8988T (cell line): Measurements from ENCODE around the gene PIGN.
"Not testable (repeated sequence)": the region's sequence is repeated elsewhere in the genome, so short reads cannot be mapped to it uniquely, and the experiment has no call there.

Experiments used
- DNase-seq: peaks from one replicate; pipeline ENCODE4 v3.0.0; 2011

Gene PIGN

DNA sequence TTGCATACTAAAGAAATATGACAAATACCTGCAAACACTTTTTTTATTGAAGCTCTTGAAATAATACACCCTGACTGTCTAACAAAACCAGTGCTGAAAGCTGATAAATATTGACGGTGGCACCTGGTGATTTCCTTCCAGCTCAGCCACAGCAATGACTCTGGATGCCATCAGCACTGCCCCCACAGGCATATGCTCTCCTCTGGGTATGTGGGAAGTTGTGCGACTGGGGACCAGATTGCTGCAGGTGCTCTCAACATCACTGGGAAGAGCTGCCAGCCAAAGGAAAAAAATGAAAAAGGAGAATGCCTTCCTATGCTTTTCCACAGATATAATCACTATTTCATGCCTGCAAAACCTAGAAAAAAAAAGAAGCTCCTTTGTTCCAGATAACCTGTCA is 141.5 kb downstream of the PIGN start:
- DNase-seq, result no peak

DNA sequence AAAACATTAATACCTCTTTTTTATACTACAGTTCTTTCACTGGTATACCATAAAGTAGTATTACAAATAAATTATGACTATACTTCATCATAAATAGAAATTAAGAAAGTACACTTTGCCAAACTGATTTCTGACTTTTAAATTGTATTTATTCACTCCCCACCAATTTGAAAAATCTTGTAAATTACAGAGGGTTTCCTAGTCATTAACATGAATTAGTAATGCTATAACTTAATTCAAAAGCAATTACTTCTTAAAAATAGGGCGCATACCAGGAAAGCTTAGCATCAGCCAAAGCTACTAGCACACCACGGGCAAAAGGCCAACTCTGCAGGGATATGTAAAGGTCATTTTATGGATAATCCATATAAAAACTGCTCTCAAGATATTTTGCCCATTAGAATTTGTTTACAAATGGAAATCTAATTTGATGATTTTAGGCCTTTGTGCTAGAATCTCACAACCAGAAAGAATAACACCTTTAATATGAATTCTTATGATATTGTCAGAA is 142.3 kb downstream of the PIGN start:
- no peak for DNase-seq

DNA sequence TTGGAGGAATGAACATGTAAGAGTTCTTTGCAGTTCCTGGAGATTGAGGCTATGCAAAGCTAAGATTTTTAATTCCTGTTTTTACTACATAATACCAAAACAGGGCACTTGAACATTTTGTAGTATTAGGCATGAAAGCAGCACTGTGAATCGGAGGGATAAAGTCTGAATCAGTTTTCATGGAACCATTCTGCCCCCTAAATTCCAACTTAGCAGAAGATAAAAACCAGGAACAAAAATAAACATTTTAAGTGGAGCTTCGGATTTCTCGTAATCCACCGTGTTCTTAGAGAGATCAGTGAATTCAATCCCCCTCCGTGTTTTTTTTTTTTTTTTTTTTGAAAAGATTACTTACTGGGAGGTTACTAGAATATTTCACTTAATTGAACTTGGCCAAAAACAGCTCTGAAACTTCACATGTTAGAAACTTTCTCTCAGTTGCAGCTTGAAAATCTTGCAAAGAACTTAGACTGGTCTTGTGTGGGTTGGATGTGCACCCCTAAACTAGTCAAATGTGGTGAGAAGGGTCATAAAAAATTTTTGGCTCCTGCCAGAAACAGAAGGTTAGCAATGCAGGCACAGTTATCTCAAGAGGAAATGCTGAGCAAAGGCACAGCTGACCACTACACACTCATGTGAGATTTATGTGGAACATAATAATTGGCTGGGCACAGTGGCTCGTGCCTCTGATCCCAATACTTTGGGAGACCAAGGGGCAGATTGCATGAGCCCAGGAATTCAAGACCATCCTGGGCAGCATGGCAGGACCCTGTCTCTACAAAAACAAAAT is 148.7 kb downstream of the PIGN start:
- no peak for DNase-seq

DNA sequence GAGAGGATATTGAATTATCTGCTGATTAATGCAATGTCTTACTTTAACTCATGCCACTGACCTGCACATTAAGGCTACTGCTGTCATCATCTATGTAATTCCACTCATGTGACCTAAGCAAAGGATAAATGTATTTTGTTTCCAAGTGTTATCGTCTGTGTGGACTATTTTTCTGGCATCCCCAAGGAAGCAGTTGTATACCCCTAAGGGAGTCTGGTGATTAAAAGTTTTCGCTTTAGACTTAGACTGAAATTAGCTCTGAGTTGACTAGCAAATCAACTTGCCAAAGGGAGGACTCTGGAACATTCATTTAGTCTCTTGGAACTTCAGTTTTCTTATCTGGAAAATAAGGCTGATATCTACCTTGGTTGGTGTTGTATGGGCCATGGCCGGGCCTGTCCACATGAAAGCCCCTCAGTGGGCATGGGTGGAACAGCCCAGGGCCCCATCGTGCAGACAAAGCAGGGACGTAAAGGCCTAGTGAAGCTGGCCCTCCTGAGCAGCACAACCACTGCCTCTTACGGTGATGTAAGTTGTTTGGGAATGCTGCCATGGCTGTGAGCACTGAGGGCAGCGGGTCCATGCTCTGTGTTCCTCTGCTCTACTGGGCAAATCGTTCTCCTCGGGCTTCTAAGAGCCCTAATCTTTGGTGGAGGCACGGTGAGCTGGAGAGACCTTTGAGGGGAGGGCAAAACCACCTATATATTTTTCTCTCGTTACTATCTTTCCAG is 149.7 kb downstream of the PIGN start:
- DNase-seq, result no peak

DNA sequence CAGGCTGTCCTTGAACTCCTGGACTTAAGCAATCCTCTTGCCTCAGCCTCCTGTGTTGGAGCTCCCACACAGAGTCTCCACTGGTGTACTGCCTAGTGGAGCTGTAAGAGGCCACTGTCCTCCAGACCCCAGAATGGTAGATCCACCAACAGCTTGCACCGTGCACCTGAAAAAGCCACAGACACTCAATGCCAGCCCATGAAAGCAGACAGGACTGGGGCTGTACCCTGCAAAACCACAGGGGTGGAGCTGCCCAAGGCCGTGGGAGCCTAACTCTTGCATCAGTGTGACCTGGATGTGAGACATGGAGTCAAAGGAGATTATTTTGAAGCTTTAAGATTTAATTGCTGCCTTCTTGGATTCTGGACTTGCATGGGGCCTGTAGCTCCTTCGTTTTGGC is 152.6 kb downstream of the PIGN start:
- DNase-seq, result not testable (repeated sequence)

DNA sequence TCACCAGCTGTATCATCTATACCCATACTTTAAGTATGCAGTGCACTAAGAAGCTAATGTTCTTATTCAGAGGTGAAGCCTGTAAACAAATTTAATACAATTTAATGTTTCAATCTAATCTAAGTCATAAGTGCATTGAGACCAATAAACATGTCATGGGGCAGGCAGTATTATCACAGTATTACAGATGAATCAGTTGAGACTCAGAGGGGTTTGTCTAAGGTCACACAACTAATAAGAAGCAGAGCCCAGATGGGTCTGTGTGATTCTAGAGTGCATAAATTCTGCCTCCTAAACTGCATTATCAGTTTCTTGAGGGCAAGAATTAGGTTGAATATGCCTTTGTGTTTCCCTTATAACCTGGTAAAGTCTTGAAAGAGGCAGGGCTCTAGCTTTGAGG is 153.1 kb downstream of the PIGN start:
- no peak for DNase-seq

DNA sequence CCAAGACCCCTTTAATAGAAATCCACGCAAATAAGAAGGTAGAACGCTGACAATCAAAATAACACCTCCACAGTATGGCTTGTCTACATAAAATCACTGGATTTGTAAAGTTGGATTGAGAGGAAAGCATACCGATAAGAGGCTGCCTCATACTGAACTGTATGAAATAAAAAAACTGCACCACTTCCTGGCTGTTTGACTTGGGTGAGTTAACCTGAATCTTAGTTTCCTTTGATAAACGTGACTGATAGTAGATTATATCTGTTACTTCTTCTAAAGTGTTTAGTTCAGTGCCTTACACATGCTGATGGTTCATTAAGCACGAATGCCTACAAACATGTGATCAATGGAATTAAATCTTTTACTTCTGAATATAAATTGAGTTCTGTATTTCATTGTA is 153.6 kb downstream of the PIGN start:
- DNase-seq, result no peak

DNA sequence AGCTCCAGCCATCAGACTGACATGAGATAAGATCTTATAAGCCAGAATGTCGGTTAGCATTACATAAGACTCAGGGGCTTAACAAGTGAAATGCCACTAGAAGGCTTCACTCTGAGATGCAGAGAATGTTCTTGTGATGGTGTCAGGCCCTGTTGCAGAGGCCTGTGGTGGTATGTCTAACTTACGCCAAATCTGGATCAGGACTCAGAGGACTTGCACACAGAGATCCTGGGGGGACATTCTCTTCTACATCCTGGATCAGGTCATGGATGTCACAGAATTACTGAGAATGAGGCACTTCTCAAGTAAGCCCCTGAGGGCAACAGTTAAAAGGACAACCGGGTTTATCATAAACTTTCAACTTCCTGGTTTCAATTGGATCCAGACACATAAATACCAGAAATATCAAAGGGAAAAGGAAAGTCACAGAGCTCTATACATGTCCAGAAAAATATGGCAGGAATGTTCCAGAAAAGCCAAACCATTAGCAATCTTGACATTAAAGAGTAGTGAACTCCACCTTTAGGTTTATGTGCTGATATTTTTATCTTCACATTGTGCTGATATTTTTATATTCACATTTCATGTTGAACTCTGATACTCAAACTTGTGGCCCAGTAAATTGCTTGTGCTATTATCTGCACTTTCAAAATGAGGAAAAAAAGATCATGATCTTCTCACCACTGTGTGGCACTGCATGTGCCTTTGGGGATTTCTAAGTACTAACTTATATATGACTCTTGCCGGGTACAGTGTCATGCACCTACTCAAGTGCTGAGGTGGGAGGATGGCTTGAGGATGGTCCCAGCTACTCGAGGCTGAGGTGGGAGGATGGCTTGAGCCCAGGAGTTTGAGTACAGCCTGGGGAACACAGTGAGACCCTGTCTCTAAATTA is 156.5 kb downstream of the PIGN start:
- DNase-seq, result no peak

DNA sequence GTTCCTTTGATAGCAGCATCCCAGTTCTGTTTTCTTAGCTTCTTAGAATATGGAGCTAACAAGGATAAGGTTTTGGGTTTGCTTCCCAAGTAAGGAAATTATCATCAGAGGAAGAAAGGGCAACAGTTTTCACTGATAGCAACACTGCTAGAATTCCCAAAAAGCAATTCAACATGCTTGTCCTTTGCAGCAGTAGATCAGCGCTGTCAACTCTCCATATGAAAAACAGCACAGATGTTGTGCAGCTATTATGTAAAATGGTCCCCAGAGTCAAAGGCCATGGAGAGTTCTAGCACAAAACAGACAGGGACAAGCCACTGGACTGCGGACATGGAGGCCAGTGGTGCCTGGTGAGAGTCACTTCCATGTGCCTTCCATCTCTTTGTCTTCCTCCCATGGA is 158.1 kb downstream of the PIGN start:
- no peak for DNase-seq

DNA sequence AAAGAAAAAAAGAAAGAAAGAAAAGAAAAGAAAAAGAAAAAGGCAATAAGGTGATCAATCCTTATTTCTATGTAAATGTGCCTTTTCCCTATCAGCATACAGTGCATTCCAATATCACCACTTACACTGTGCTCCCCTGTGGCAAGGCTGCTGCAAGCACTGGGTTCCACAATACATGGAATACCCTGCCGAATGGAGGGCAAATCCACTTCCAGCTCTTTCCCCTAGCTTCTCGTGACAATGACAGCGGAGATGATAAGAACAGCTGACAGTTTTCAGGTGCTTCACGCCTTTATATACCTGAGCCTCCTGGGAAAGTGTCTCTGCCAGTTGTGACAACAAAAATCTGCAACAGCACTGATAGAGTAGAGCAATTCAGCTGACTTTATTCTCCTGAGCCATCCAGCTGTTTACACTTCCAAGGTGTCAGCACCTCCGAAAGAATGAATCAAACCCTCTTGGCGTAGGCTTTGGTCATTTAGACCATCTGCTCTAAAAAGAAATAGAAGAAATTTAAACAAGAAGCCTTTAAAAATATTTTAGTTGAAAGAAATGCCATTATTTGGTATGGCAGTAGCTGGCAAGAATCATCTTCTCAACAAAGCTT is 158.8 kb downstream of the PIGN start:
- no peak for DNase-seq

DNA sequence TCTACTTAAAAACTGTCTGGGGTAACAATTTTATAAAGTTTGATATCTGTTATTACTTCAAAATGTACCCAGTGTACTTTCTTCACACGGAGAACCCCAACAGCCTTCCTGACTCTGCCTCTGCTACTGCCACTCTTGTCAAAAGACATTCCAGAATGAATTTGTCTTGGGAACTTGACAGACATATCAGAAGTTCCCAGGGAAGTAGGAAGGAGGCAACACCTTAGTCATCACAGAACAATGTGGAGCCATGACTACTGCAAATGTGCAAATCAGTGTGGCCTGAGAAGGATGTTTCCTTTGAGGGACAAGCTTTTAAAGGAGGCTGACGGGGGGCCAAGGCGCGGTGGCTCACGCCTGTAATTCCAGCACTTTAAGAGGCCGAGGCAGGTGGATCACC is 160.3 kb downstream of the PIGN start:
- peak; percentile 4 for DNase-seq

DNA sequence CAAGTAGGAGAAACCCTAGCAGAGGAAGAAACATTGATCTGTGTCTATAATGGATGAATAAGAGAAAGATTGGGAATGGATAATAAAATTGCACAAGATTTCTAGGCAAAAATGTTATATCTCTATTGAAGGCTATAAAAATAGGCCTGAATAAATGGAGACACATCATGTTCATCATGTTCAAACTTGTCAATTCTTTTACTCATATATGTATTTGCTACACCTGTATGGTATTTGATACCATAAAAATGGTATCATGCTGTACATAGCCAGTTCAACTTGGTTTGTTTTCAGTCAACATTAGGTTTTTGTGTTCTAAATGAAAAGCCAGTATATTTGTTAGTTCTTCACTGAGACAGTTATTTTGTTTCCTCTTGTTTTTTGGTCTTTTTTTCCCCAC is 161.9 kb downstream of the PIGN start:
- DNase-seq, result no peak

DNA sequence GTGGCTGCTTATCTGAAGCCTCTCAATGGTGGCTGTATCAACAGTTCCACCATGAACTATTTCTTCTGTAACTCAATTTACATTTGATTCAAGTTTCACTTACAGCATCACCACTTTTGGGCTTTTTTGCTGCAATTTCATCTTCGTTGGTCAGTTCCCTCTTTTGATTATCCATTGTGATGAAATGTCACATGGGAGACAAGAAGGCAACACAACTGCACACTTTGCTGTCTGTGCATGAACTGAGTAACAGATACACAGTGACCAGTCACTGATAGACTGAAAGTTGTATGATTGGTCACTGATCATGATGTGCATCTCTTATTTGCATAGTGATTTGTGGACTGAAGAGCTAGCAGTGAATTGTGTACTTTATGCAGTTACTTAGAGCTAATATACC is 163.3 kb downstream of the PIGN start:
- DNase-seq, result no peak

DNA sequence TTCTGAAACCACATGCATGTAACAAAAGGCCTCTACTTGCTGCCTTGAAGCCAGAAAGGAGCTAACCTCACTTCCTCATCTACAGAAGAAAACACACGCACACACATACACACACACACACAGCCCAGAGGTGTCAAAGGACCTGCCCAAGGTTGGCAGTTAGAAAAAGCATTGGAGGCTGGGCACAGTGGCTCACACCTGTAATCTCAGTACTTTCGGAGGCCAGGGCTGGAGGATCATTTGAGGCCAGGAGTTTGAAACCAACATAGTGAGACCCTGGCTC is 168.2 kb downstream of the PIGN start:
- DNase-seq, result no peak

DNA sequence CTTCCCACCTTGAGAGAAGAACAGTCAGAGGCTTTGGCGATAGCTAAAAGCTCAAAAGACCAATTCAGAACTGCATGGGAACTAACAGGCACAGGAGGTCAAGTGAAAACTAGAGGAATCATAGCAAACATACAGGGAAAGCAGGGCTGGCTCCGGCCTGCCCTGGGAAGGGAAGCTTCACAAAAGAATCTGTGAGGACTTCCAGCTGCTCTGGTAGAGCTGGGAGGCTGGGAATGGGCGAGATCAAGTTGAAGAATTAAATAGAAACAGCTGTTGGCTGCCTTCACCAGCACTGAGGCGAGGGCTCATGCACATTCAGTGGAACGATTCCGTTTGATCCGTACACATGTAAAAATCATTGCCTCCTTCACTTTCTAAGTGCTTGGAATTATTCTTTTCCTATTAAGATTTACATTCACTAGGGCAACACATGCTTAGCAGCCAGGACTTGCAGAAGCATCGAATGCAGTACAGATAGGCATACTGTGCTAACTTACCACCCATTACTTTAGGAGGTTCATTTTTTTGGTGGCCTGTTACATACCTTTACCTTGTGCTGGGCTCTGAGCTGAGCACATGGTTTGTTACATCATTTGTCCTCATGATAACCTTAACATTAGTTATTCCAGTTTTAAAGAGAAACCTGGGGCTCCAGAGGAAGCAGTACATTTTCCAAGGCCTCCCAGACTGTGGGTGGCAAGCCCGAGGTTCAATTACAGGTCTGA is 168.7 kb downstream of the PIGN start:
- no peak for DNase-seq

DNA sequence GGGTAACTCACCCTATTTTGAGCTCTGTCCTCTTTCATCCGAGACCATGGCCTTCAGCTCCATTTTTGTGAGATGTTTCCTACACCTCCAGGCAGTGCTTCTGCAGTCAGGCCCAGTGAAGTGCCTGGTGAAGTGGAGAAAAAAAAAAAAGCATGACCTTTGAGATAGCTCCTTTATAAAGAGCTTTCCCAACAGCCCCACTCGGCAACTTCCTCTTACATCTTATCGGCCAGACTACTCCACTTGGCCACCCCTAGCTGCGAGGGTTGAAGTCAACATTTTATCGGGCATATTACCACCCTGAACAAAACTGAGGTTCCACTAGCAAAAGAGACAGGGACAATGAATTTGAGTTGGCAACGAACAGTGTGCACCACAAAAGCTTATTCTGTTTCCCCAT is 169.2 kb downstream of the PIGN start:
- no peak for DNase-seq

DNA sequence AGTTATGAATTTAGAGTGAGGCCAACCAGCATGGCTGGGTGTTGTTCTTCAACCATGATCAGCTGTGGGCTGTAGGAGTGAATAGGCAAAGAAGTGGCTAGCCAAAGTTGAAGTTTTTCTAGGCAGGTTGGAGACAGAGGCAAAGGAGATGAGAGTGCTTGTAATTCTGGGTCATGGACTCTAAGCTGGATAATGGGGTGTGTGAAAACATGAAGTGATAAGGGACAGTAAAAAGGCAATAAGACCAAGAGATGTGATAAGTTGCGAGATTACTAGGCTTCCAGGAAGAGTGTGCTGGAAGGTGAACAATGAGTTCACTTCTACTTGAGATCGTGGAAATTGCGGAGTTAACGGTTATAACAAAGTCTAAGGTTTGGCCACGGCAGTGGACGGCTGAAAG is 175.4 kb downstream of the PIGN start:
- no peak for DNase-seq

DNA sequence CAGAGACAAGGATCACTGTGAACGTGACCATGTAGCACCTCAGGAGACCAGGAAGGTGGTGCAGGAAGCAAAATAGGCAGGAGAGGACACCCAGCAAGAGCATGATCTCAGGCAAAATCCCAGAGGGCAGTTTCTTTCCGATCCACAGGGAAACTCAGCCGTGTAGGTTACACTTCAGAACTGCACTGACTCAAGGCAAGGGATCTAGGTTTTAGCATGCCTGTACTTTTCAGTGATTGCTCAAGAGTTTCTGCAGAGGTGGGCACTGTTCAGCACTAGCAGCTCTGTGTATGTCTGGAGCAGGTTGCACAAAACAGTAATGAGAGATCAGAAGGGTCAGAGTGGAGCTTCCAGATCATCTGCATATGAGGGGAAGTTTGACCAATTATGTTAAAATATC is 177.3 kb downstream of the PIGN start:
- no peak for DNase-seq

DNA sequence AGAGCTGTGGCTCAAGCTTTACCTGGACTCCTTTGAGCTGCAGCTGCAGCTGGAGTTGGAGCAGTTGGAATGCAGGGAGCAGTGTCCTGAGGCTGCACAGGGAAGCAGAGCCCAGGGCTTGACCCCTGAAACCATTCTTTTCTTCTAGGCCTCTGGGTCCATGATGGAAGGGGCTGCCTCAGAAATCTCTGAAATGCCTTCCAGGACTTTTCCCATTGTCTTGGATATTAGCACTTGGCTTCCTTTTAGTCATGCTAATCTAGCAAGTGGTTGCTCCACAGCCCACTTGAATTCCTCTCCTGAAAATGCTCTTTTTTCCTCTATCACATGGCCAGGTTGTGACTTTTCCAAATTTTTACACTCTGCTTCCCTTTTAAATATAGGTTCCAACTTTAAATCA is 185.5 kb downstream of the PIGN start:
- DNase-seq, result no peak

DNA sequence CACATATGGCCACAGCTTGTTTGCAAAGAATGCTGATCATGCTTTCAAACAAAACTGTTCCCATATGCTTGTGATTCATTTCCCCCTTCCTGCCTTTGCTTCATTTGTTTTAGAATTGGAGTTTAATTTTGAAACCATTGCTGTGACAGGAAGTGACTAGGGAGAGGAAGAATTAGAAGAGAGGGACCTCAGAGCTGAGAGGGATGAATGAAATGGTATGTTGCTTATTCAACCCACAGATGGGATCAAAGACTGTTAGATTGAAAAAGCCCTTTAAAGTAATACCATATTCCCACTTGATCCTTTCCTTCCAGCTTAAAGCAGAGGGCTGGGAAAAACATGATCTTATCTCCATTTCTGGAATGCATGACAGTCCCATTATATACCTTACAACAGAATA is 187.9 kb downstream of the PIGN start:
- DNase-seq, result no peak

DNA sequence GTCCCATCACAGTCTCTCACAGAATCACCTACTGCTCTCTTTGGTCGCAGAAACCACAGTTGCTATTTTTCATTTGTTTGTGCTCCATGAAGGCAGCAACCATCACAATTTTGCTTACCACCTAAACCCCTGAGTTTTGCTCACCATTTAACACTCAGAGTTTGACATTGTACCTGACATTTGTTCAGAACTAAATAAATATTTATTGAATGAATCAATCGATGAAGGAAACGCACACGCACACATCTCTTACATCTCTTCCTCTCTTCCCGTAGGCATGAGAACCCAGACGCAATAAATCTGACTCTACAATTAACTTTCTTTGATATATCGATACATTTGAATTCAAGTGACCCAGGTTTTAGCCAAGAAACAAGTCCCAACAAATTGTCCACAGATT is 188.5 kb downstream of the PIGN start:
- DNase-seq, result no peak

DNA sequence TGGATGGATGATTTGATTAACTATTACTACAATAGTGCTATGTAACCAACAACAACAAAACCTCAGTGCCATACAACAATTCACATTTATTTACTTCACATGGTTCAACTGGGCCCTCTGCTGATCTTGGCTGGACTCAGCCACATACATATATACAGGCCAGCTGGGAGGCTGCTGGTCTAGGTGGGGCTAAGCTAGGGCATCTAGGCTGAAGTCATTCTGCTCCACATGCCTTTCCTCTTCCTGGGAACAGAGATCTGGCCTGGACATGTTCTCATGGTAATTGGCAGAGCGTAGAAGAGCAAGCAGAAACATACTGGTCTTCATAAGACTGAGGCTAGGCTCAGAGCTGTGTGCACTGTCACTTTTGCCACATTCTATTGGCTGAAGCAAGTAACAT is 191.2 kb downstream of the PIGN start:
- no peak for DNase-seq

DNA sequence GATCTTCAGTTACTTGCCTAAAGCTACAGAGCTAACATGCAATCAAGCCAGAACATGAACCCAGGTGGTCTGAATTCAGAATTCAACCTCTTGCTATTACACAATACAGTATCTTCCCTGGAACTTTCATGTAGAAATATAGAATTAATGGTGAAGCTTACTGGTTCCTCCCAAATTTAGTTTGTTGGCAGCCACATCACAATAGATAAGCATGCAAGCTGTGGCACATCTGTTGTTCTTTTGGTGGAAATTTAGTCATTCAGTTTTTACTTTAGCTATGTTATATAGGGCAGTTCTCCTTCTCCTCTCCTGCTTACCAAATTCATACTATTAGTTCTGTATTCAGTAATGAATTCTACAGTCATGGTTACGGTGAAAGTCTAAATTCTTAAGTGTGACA is 193.0 kb downstream of the PIGN start:
- DNase-seq, result no peak
